ENCODE data around the gene PLXDC1. TPM values are rescaled to one million over a fixed set of nuclear protein-coding genes. Genes with fewer than 3 reads are reported as not detected.
A peak's percentile ranks its signal among the peaks of the same experiment; 100 is the strongest.

The PLXDC1 gene
- total and polyA plus RNA-seq, 2 of the 13 experiments (the other 11 are each of a cell fraction or from before 2014, with no cell fraction given) = not detected

- TF ChIP-seq ZNF124 (CRISPR knock-in tag; IDR thresholded peaks at IDR 0.05) (no peak), ZNF670 (CRISPR knock-in tag; IDR thresholded peaks at IDR 0.05; ENCODE audit: borderline replicate concordance) (no peak), CSRNP2 (CRISPR knock-in tag; conservative IDR thresholded peaks at IDR 0.05; ENCODE audit: low read depth) (no peak)
These were observed 66.9 kb downstream of the PLXDC1 start (continued) for GRCh38 chr17:39084558-39084957.

GRCh38 chr17:39083270-39083669, 68.2 kb downstream of the PLXDC1 start:
- DNase-seq (ENCODE audit: low spot score) = no peak
- Histone ChIP-seq H3K4me2 (ENCODE audit: low read depth, low read length) (no peak overlapping the region), H4K20me1 (ENCODE audit: insufficient read depth, low read length) (no peaks in the 10 kb centered on the region; the same call in 1 of the 2 replicates), H3K27ac (ENCODE audit: extremely low read length, insufficient read depth, low read length) (no peak overlapping the region), H3K9ac (ENCODE audit: insufficient read depth, low read depth, low read length) (no peak overlapping the region), H3K4me3 (replicated peaks in 1 of 3; ENCODE audit: insufficient read depth in 1 of 3, low read depth in 2 of 3, low read length in 3 of 3) (no peak overlapping the region), H2AFZ (ENCODE audit: low read length) (no peak overlapping the region), H3K9me3 (ENCODE audit: low read length) (no peaks in the 10 kb centered on the region), H3K79me2 (ENCODE audit: insufficient read depth, low read length) (no peaks in the 10 kb centered on the region), H3K27me3 (ENCODE audit: control insufficient read depth in 1 of 2, insufficient read depth in 2 of 2, low read length in 2 of 2) (peaks cover 6 to 43% of the 10 kb centered on the region in 2 experiments; a peak in 3 of 5 replicates), H3K4me1 (ENCODE audit: insufficient read depth, low read length) (no peaks in the 10 kb centered on the region), H3K36me3 (replicated peaks in 1 of 2; ENCODE audit: control insufficient read depth in 1 of 2, insufficient read depth in 2 of 2, low read length in 2 of 2) (no peaks in the 10 kb centered on the region)
- intact Hi-C loops (cut with micrococcal nuclease; ENCODE audit: unreplicated experiment) (no loop called here), in situ Hi-C loops (cut with HindIII; ENCODE audit: extremely low pct_ligation_motif_present, low pct_unique_long_range_greater_than_20kb) (no loop called here)
- TF ChIP-seq ZNF687 (CRISPR knock-in tag; IDR thresholded peaks at IDR 0.05) (0 out of 2 replicates have a peak, but pooled peaks have one; percentile 12), ZFP82 (CRISPR knock-in tag; IDR thresholded peaks at IDR 0.05; ENCODE audit: borderline replicate concordance) (no peak)
- WGBS (ENCODE audit: low lambda C conversion rate) = 0% methylated on average over 4 of the region's 5 CpGs
- no TSS peak for BruUV-seq (replicated peaks)
- POLR2A ChIA-PET = no interaction called here
- FAIRE-seq = no peak
- no peak for ATAC-seq
- CTCF ChIA-PET (ENCODE audit: low intra/inter-chr PET ratio, low total read pairs) = no interaction called here
